Endothelial cell of umbilical vein (primary cell): ENCODE measurements around the gene ZNF629. TPM values are rescaled to one million over a fixed set of nuclear protein-coding genes. Genes with fewer than 3 reads are reported as not detected.

Source experiments
- BruUV-seq: library from RNA; stranded (reverse); fragments of 400-500 nt; replicated peaks from 2 replicates; lab custom pipeline; 2021; lab: Mats Ljungman, UMichigan
- CTCF ChIA-PET: fragments of 300-600, 350-600 bp; sonication (Branson Sonifier 250); formaldehyde crosslinking; loops from one replicate; lab custom pipeline; 2021; ENCODE audit warnings: antibody characterized with exemption, inconsistent platforms; lab: Charles Lee
- POLR2A ChIA-PET: fragments of 300-600, 350-600 bp; sonication (Branson Sonifier 250); formaldehyde crosslinking; loops from one replicate; lab custom pipeline; 2021; ENCODE audit warnings: antibody characterized with exemption, inconsistent platforms; lab: Charles Lee
- DNase-seq: peaks from one replicate; pipeline ENCODE4 v3.0.0-alpha.2; 2011; ENCODE audit warnings: low read depth, low spot score
- FAIRE-seq: peaks from 2 replicates; lab custom pipeline; 2011; peaks lifted over from hg19 to GRCh38; lab: Jason Lieb, UNC
- H2AFZ ChIP-seq: 2 replicates; pipeline ENCODE4 v1.6.0; 2012; ENCODE audit warnings: low read depth, low read length, control low read depth, inconsistent platforms
- H3K27ac ChIP-seq: 2 replicates; pipeline ENCODE4 v1.5.1; 2011; ENCODE audit warnings: low read depth, mild to moderate bottlenecking, control low read depth, low read length, moderate library complexity; ENCODE audit not compliant: insufficient read depth
- H3K27me3 ChIP-seq, 2 experiments: 2 replicates each; pipeline versions ENCODE4 v1.6.0 to v1.6.1; 2011; ENCODE audit warnings: low read length in 2 of 2, mixed read lengths in 1 of 2; ENCODE audit not compliant: control insufficient read depth in 2 of 2, insufficient read depth in 2 of 2
- H3K36me3 ChIP-seq, 2 experiments: 2 replicates in 1 of 2; 3 replicates in 1 of 2; pipeline ENCODE4 v1.5.1; 2011; ENCODE audit warnings: low read length in 2 of 2, mild to moderate bottlenecking in 1 of 2, moderate library complexity in 1 of 2; ENCODE audit not compliant: control insufficient read depth in 2 of 2, insufficient read depth in 2 of 2; ENCODE audit errors: extremely low read depth in 1 of 2
- H3K4me1 ChIP-seq: 3 replicates; pipeline ENCODE4 v1.5.1; 2011; ENCODE audit warnings: mild to moderate bottlenecking, low read length; ENCODE audit not compliant: control insufficient read depth, insufficient read depth; ENCODE audit errors: extremely low read depth
- H3K4me2 ChIP-seq: 2 replicates; pipeline ENCODE4 v1.6.1; 2011; ENCODE audit warnings: low read length, control low read depth, mixed read lengths; ENCODE audit not compliant: insufficient read depth
- H3K4me3 ChIP-seq, 3 experiments: fragments of 200-600 bp in 1 of 3; sonication (generic), shearing (Covaris generic) in 1 of 3; replicated peaks in 1 of 3; 2 replicates each; pipeline ENCODE4 v1.5.1; 2011 to 2016; ENCODE audit warnings: control low read depth in 3 of 3, low read length in 3 of 3, mild to moderate bottlenecking in 2 of 3, inconsistent platforms in 1 of 3, low read depth in 1 of 3, moderate library complexity in 1 of 3; ENCODE audit not compliant: insufficient read depth in 1 of 3
- H3K79me2 ChIP-seq: 2 replicates; pipeline ENCODE4 v1.6.0; 2012; ENCODE audit warnings: low read length, inconsistent platforms; ENCODE audit not compliant: control insufficient read depth, insufficient read depth
- H3K9ac ChIP-seq: replicated peaks from 2 replicates; pipeline ENCODE3; 2011; ENCODE audit warnings: low read length, control low read depth; ENCODE audit not compliant: insufficient read depth; ENCODE audit errors: extremely low read depth
- H3K9me1 ChIP-seq: replicated peaks from 3 replicates; pipeline ENCODE4 v1.6.0; 2011; ENCODE audit warnings: mild to moderate bottlenecking, low read length; ENCODE audit not compliant: control insufficient read depth, insufficient read depth; ENCODE audit errors: extremely low read depth
- H3K9me3 ChIP-seq: replicated peaks from 2 replicates; pipeline ENCODE4 v1.5.1; 2012; ENCODE audit warnings: low read length, inconsistent platforms; ENCODE audit not compliant: control insufficient read depth, insufficient read depth
- H4K20me1 ChIP-seq: replicated peaks from 2 replicates; pipeline ENCODE3; 2011; ENCODE audit warnings: mild to moderate bottlenecking, low read length; ENCODE audit not compliant: control insufficient read depth, insufficient read depth; ENCODE audit errors: extremely low read depth
- CTCF ChIP-seq, 2 donors: IDR thresholded peaks; 1 replicate in 1 of 2; 2 replicates in 1 of 2; pipeline ENCODE4 v1.5.1; 2011; ENCODE audit warnings: low read length in 2 of 2, mild to moderate bottlenecking in 2 of 2, moderate library complexity in 2 of 2, control low read depth in 1 of 2, inconsistent platforms in 1 of 2, low read depth in 1 of 2; ENCODE audit not compliant: insufficient read depth in 1 of 2; ENCODE audit errors: extremely low read depth in 1 of 2
- EZH2 ChIP-seq: IDR thresholded peaks from 2 replicates; pipeline ENCODE4 v1.6.1; 2012; ENCODE audit warnings: borderline replicate concordance, low read depth, mild to moderate bottlenecking, moderate library complexity, low read length, inconsistent platforms; ENCODE audit not compliant: severe bottlenecking
- FOS ChIP-seq: IDR thresholded peaks from 2 replicates; pipeline ENCODE4 v1.6.1; 2011; ENCODE audit warnings: mild to moderate bottlenecking, low read length, moderate library complexity, borderline replicate concordance; ENCODE audit not compliant: insufficient read depth
- GATA2 ChIP-seq: IDR thresholded peaks from 2 replicates; pipeline ENCODE4 v1.7.0; 2011; ENCODE audit warnings: low read depth, mild to moderate bottlenecking, moderate library complexity, mixed read lengths, low read length; ENCODE audit not compliant: insufficient read length, insufficient read depth
- JUN ChIP-seq: IDR thresholded peaks from 2 replicates; pipeline ENCODE4 v1.6.1; 2011; ENCODE audit warnings: borderline replicate concordance, low read depth; ENCODE audit not compliant: insufficient read length, insufficient read depth
- MAX ChIP-seq: IDR thresholded peaks from 2 replicates; pipeline ENCODE4 v1.6.1; 2011; ENCODE audit not compliant: insufficient read depth, insufficient read length
- MYC ChIP-seq: IDR thresholded peaks from one replicate; pipeline ENCODE4 v1.6.1; 2011; ENCODE audit warnings: mild to moderate bottlenecking, low read depth, low read length
- POLR2A ChIP-seq: IDR thresholded peaks from 2 replicates; pipeline ENCODE4 v1.6.1; 2012; ENCODE audit warnings: low read depth, mild to moderate bottlenecking, control low read depth, low read length
- POLR2AphosphoS5 ChIP-seq: IDR thresholded peaks from 2 replicates; pipeline ENCODE4 v1.6.1; 2012; ENCODE audit warnings: low read depth, mild to moderate bottlenecking, control low read depth, low read length, moderate library complexity; ENCODE audit not compliant: insufficient read depth
- dilution Hi-C: fragments of 300-500 bp; cut with MboI; formaldehyde crosslinking; loops from one replicate; pipeline ENCODE4 v1.15.0; 2019; ENCODE audit warnings: low sequenced_read_pairs; ENCODE audit not compliant: extremely low pct_ligation_motif_present
- intact Hi-C: fragments of 100-400 bp; cut with micrococcal nuclease; formaldehyde crosslinking; loops from one replicate; pipeline ENCODE4 v1.10.0; 2022
- polyA plus RNA-seq, 4 experiments: library from polyadenylated mRNA; depleted of rRNA in 3 of 4; stranded (reverse) in 3 of 4; unstranded in 1 of 4; fragments of >200 nt; gene quantifications; 2 replicates each; pipeline versions ENCODE4 v1.2.1 to v1.2.3, GENCODE V29; 2011 to 2012; ENCODE audit warnings: missing spikeins in 1 of 4
- total RNA-seq: library from RNA; stranded (reverse); gene quantifications from 2 replicates; pipeline ENCODE4 v1.2.3, GENCODE V29; 2021

ZNF629 gene
- total and polyA plus RNA-seq, 2 donors (not counting 3 experiments of a cell fraction or from before 2014, with no cell fraction given), result 5.2 to 11.2 TPM

GRCh38 chr16:30782486-30783279, 4.3 kb downstream of the ZNF629 start:
- peaks cover 0 to 19% of the 10 kb centered on the region in 2 experiments for H3K36me3 ChIP-seq
- H3K27me3 ChIP-seq, result no peaks in the 10 kb centered on the region
- H3K9ac ChIP-seq, result no peak overlapping the region
- H4K20me1 ChIP-seq, result no peaks in the 10 kb centered on the region
- no peak overlapping the region for H3K4me2 ChIP-seq
- dilution Hi-C loops (no loop called here), intact Hi-C loops (no loop called here)
- POLR2A ChIA-PET, result no interaction called here
- peaks cover 12% of the 10 kb centered on the region for H3K4me1 ChIP-seq
- no peaks in the 10 kb centered on the region for H3K9me1 ChIP-seq
- no peaks in the 10 kb centered on the region for H3K9me3 ChIP-seq
- no peak overlapping the region for H3K4me3 ChIP-seq
- no peak for FAIRE-seq
- TF ChIP-seq FOS (no peak), POLR2AphosphoS5 (no peak), GATA2 (no peak), MAX (no peak), JUN (no peak), CTCF (IDR thresholded peaks at IDR 0.05; ENCODE audit: extremely low read depth in 1 of 2, insufficient read depth in 1 of 2, low read depth in 1 of 2, low read length in 2 of 2) (no peak), EZH2 (no peak), POLR2A (no peak), MYC (no peak)
- DNase-seq, result no peak
- CTCF ChIA-PET, result interaction anchor here (0.8 to 1.1 kb wide), 4 partner anchors 11 to 159 kb away, joined by 3 read pairs; no protein-coding TSS in a partner anchor
- H2AFZ ChIP-seq, result no peak overlapping the region
- no peak overlapping the region for H3K27ac ChIP-seq
- peaks cover 10% of the 10 kb centered on the region for H3K79me2 ChIP-seq
- no TSS peak for BruUV-seq
